Anterior cingulate cortex (tissue), 58 donors: ENCODE data around the gene KRT39.

ENCODE experiments used
- DNase-seq, 58 donors: peaks; one replicate each; lab custom pipeline; 2025; lab: John Stamatoyannopoulos, UW

KRT39 gene

GRCh38 chr17:40909351-40909750 is 57.4 kb downstream of the KRT39 start:
- DNase-seq, result peak in 55 of 58 donors; percentile 8 to 85 (median 47)
